ENCODE measurements around the gene TNFSF10. TPM values are rescaled to one million over a fixed set of nuclear protein-coding genes. Genes with fewer than 3 reads are reported as not detected.

TNFSF10 gene
- total RNA-seq, 2 donors from 2014 or later = 30.3 to 44.0 TPM

DNA sequence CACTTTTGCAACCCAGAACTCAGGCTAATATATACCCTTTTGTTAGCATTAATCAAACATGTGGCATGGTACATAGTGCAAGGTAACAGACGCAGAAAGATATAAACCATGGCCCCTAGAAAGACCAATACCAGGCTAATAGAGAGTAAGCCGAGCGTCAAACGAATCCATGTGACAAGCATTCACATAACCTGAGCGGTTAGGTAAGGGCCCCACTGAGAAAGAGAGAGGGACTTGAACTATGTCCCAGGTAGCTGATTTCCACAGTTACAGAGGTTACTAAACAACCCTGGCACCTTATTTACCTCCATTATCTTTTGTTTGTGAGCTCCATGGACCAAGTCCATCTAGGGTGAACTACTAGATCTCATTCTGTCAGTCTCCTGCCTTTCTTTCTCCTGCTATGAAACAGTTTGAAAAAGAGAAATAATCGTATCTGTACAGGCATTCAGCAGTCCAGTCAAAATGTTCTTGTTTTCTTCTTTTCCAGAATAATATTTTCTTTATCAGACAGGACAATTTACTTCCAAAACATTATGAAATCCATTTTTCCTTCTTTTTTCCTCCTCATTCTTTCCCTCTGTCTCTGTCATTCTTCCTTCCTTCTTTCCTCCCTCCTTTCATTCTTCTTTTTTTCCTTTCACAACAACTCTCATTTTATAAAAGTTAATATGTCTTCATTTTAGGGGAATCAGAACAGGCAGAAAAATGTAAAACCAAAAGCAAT, 30.5 kb upstream of the TNFSF10 start:
- no peak overlapping the region for H3K27ac Mint-ChIP-seq
- H3K4me1 Mint-ChIP-seq (ENCODE audit: low read depth) = peaks cover 52% of the 10 kb centered on the region
- DNase-seq (no peak), ATAC-seq (replicated peaks in 1 of 2) (no peak)
- H3K4me3 Mint-ChIP-seq = no peak overlapping the region
- peaks cover 0 to 1% of the 10 kb centered on the region in 2 donors for H3K36me3 Mint-ChIP-seq (ENCODE audit: insufficient read depth in 2 of 2)
- no peaks in the 10 kb centered on the region for H3K27me3 Mint-ChIP-seq (ENCODE audit: low read depth)
- H3K9me3 Mint-ChIP-seq = no peaks in the 10 kb centered on the region

- H3K36me3 Mint-ChIP-seq (ENCODE audit: insufficient read depth in 2 of 2) = peaks cover 0 to 2% of the 10 kb centered on the region in 2 donors
These were observed 29.4 kb upstream of the TNFSF10 start for GRCh38 chr3:172552607-172553006.

DNA sequence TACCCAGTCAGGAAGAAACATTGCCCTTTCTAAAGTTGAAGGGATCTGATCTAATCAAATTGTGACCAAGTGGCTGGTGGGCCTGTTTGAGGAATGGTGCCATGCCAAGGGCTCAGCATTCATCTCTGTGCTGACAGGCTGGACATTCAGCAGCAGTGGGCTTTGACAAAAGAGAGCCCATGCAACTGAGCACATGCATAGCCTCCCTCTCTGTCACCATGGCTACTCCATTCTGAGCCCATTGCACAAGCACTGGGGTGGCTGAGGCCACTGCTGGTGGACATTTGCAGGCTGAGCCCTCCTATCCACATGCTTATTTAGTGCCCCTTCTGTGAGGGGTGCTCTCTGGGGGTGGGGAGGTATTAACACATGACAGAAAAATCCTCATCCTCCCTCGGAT, 28.6 kb upstream of the TNFSF10 start:
- peaks cover 0 to 2% of the 10 kb centered on the region in 2 donors for H3K36me3 Mint-ChIP-seq (ENCODE audit: insufficient read depth in 2 of 2)
- DNase-seq (no peak), ATAC-seq (replicated peaks in 1 of 2) (no peak)
- no peak overlapping the region for H3K27ac Mint-ChIP-seq
- H3K4me1 Mint-ChIP-seq (ENCODE audit: low read depth) = peaks cover 38% of the 10 kb centered on the region
- H3K9me3 Mint-ChIP-seq = no peaks in the 10 kb centered on the region
- no peak overlapping the region for H3K4me3 Mint-ChIP-seq
- no peaks in the 10 kb centered on the region for H3K27me3 Mint-ChIP-seq (ENCODE audit: low read depth)

More at GRCh38 chr3:172552607-172553006, 29.4 kb upstream of the TNFSF10 start:
- Mint-ChIP-seq H3K27ac (no peak overlapping the region), H3K9me3 (no peaks in the 10 kb centered on the region), H3K27me3 (ENCODE audit: low read depth) (no peaks in the 10 kb centered on the region), H3K4me1 (ENCODE audit: low read depth) (peaks cover 45% of the 10 kb centered on the region), H3K4me3 (no peak overlapping the region)
- DNase-seq = no peak
- no peak for ATAC-seq (replicated peaks in 1 of 2)

DNA sequence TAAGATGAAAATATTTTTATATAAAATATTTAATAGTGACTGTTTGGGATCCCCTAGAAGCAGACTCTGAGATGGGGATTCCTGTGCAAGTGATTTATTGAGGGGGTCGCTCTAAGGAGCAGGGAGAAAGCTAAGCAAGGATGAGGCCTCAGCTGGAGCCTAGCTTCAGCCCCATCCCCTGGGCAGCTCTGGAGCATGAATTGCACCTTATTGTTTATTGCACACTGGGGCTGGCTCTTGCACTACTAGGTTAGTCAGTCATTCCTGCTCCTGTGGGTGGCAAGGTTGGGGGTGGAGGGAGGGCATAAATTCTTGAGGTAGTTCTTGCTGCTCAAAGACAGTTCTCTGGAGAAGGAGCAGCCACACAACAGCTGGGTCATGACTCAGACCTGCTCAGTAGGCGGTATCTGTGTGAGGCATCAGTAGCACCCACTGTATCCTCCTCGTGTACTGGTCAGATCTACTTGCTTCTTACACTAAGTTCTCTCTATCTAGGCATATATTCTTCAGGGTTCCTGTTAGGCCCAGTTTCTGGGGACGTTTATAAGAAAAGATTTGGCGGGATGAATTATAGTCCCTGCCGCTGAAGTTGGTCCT, 27.2 kb upstream of the TNFSF10 start:
- peak; percentile 76 to 86 for DNase-seq
- no peak overlapping the region for H3K27ac Mint-ChIP-seq
- no peaks in the 10 kb centered on the region for H3K27me3 Mint-ChIP-seq (ENCODE audit: low read depth)
- peaks cover 48% of the 10 kb centered on the region for H3K4me1 Mint-ChIP-seq (ENCODE audit: low read depth)
- H3K36me3 Mint-ChIP-seq (ENCODE audit: insufficient read depth in 2 of 2) = peaks cover 0 to 2% of the 10 kb centered on the region in 2 donors
- H3K9me3 Mint-ChIP-seq = no peaks in the 10 kb centered on the region
- H3K4me3 Mint-ChIP-seq = peak overlapping the region; percentile 52 to 66
- ATAC-seq (replicated peaks in 1 of 2) = peak; percentile 100

DNA sequence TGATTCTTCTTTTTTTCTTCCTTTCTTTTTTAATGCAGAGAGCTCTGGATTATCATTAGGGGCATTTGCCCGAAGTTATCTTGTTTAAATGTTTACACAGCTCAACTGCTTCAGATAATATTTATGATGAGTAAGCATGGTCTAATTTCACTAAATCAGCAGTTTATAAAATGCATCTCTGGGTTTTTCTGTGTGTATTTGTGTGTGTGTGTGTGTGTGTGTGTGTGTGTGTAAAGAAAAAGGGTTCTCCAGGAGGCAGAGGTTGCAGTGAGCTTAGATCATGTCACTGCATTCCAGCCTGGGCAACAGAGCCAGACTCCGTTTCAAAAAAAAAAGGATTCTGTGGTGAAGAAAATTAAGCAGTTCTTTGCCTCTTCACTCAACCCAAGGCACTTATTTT, 25.9 kb upstream of the TNFSF10 start:
- H3K27me3 Mint-ChIP-seq (ENCODE audit: low read depth) = no peaks in the 10 kb centered on the region
- peaks cover 0 to 2% of the 10 kb centered on the region in 2 donors for H3K36me3 Mint-ChIP-seq (ENCODE audit: insufficient read depth in 2 of 2)
- no peaks in the 10 kb centered on the region for H3K9me3 Mint-ChIP-seq
- DNase-seq (no peak), ATAC-seq (replicated peaks in 1 of 2) (no peak)
- H3K27ac Mint-ChIP-seq = no peak overlapping the region
- H3K4me3 Mint-ChIP-seq = no peak overlapping the region
- H3K4me1 Mint-ChIP-seq (ENCODE audit: low read depth) = peaks cover 51% of the 10 kb centered on the region

GRCh38 chr3:172546628-172547214, 23.5 kb upstream of the TNFSF10 start:
- H3K4me3 Mint-ChIP-seq = peak overlapping the region in 1 of 2 donors; percentile 25
- no peak for ATAC-seq (replicated peaks in 1 of 2)

GRCh38 chr3:172546105-172546504, 22.9 kb upstream of the TNFSF10 start:
- Mint-ChIP-seq H3K9me3 (no peaks in the 10 kb centered on the region), H3K4me1 (ENCODE audit: low read depth) (peaks cover 42% of the 10 kb centered on the region), H3K4me3 (no peak overlapping the region), H3K27ac (no peak overlapping the region), H3K27me3 (ENCODE audit: low read depth) (no peaks in the 10 kb centered on the region), H3K36me3 (ENCODE audit: insufficient read depth in 2 of 2) (peaks cover 0 to 2% of the 10 kb centered on the region in 2 donors)
- DNase-seq (no peak), ATAC-seq (replicated peaks in 1 of 2) (no peak)

More at GRCh38 chr3:172546628-172547214, 23.5 kb upstream of the TNFSF10 start:
- DNase-seq = no peak
- H3K27me3 Mint-ChIP-seq (ENCODE audit: low read depth) = no peaks in the 10 kb centered on the region
- H3K36me3 Mint-ChIP-seq (ENCODE audit: insufficient read depth in 2 of 2) = peaks cover 0 to 2% of the 10 kb centered on the region in 2 donors
- peak overlapping the region; percentile 70 for H3K27ac Mint-ChIP-seq
- H3K4me1 Mint-ChIP-seq (ENCODE audit: low read depth) = peaks cover 47% of the 10 kb centered on the region
- no peaks in the 10 kb centered on the region for H3K9me3 Mint-ChIP-seq

DNA sequence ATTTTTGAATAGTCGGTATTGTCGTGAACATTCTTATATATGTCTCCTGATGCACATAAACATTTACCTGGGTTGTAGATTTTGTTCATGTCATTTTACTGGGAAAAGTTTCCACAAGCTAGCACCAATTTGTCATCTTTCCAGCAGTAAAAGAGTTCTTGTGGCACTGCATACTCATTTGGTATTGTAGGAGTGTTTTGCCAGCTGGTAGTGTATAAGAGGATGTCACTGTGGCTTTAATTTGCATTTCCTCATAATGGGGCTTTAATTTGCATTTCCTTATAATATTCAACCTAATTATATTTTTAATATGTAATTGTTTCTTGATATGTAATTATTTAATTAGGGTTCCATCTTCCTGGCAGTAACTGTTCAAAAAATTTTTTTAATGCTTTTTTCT, 21.2 kb upstream of the TNFSF10 start:
- DNase-seq (no peak), ATAC-seq (replicated peaks in 1 of 2) (no peak)
- H3K27ac Mint-ChIP-seq = no peak overlapping the region
- H3K36me3 Mint-ChIP-seq (ENCODE audit: insufficient read depth in 2 of 2) = peaks cover 0 to 2% of the 10 kb centered on the region in 2 donors
- H3K4me1 Mint-ChIP-seq (ENCODE audit: low read depth) = peaks cover 32% of the 10 kb centered on the region
- H3K9me3 Mint-ChIP-seq = no peaks in the 10 kb centered on the region
- no peak overlapping the region for H3K4me3 Mint-ChIP-seq
- no peaks in the 10 kb centered on the region for H3K27me3 Mint-ChIP-seq (ENCODE audit: low read depth)

GRCh38 chr3:172543884-172544283, 20.7 kb upstream of the TNFSF10 start:
- H3K4me3 Mint-ChIP-seq = no peak overlapping the region
- peaks cover 0 to 6% of the 10 kb centered on the region in 2 donors for H3K36me3 Mint-ChIP-seq (ENCODE audit: insufficient read depth in 2 of 2)
- no peaks in the 10 kb centered on the region for H3K27me3 Mint-ChIP-seq (ENCODE audit: low read depth)
- no peak overlapping the region for H3K27ac Mint-ChIP-seq
- H3K4me1 Mint-ChIP-seq (ENCODE audit: low read depth) = peaks cover 35% of the 10 kb centered on the region
- no peak for ATAC-seq (replicated peaks in 1 of 2)
- DNase-seq = no peak
- no peaks in the 10 kb centered on the region for H3K9me3 Mint-ChIP-seq

DNA sequence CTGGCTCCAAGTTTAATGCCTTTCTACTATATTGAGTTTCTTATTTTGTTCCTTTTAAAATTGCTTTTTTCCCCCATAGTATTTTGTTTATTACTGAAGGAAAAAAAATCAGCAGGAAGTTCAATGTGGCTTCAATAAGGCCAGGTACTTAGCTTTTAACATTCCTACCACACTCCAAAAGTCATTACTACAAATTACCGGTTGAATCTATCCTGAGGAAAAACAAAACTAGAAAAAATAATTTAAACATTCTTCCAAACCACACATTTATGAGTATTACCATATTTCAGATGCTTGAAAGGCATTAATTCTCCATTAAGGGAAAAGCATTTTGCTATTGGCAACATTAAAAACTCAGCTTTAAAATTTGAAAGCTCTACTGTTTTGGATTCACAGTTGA, 20.2 kb upstream of the TNFSF10 start:
- Mint-ChIP-seq H3K36me3 (ENCODE audit: insufficient read depth in 2 of 2) (peaks cover 0 to 6% of the 10 kb centered on the region in 2 donors), H3K4me1 (ENCODE audit: low read depth) (peaks cover 36% of the 10 kb centered on the region), H3K27me3 (ENCODE audit: low read depth) (no peaks in the 10 kb centered on the region), H3K27ac (no peak overlapping the region), H3K4me3 (no peak overlapping the region), H3K9me3 (no peaks in the 10 kb centered on the region)
- DNase-seq (no peak), ATAC-seq (replicated peaks in 1 of 2) (no peak)

- DNase-seq (no peak), ATAC-seq (replicated peaks in 1 of 2) (no peak)
- peaks cover 40% of the 10 kb centered on the region for H3K4me1 Mint-ChIP-seq (ENCODE audit: low read depth)
- peaks cover 0 to 6% of the 10 kb centered on the region in 2 donors for H3K36me3 Mint-ChIP-seq (ENCODE audit: insufficient read depth in 2 of 2)
- no peak overlapping the region for H3K27ac Mint-ChIP-seq
- H3K4me3 Mint-ChIP-seq = no peak overlapping the region
- no peaks in the 10 kb centered on the region for H3K9me3 Mint-ChIP-seq
- H3K27me3 Mint-ChIP-seq (ENCODE audit: low read depth) = no peaks in the 10 kb centered on the region
These were observed 19.8 kb upstream of the TNFSF10 start for GRCh38 chr3:172542999-172543398.

DNA sequence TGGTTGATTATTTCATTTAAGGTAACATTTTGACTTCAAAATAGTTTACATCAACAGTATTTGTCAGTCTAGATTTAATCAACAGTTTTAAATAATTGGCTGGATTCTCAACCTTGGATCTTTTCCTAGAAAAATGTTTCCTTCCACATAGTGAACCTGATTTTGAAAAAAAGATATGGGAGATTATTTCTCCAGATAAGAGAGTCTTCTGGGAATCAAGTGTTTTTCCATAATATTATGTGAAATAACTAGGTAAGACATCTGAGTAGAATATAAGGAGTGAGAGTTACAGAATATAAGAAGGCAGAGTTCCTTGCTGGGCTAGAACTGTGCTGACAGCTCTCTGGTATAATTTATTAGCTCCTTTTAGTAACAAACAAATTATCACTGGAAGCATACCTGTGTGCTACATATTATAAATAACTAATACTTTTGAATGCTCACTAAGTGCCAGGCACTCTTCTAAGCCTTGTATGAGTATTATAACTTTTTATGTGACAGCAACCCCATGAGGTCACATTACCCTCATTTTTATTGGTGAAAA, 18.8 kb upstream of the TNFSF10 start:
- Mint-ChIP-seq H3K4me3 (no peak overlapping the region), H3K27me3 (ENCODE audit: low read depth) (no peaks in the 10 kb centered on the region), H3K27ac (no peak overlapping the region), H3K36me3 (ENCODE audit: insufficient read depth in 2 of 2) (peaks cover 0 to 6% of the 10 kb centered on the region in 2 donors), H3K9me3 (no peaks in the 10 kb centered on the region), H3K4me1 (ENCODE audit: low read depth) (peaks cover 50% of the 10 kb centered on the region)
- no peak for ATAC-seq (replicated peaks in 1 of 2)
- DNase-seq = no peak

DNA sequence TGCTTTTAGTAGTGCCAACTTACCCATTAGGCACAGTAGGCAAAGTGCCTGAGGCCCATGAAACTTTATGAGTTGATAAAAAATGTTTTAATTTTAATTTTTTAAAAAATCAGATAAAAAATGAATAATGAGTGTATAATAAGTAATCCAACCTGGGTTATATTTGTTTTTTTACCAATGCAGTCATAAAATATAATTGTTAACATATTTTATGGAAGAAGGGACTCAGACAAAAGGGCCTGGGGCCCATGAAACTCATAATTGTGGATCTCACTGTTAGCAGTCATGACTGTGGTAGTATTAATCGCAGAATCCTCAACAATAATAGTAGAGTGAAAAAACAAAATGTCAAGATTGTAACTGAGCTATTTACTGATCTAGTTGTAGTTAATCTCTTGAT, 16.8 kb upstream of the TNFSF10 start:
- Mint-ChIP-seq H3K36me3 (ENCODE audit: insufficient read depth in 2 of 2) (peaks cover 0 to 11% of the 10 kb centered on the region in 2 donors), H3K9me3 (no peaks in the 10 kb centered on the region), H3K27ac (no peak overlapping the region), H3K4me1 (ENCODE audit: low read depth) (peaks cover 50% of the 10 kb centered on the region), H3K4me3 (no peak overlapping the region), H3K27me3 (ENCODE audit: low read depth) (no peaks in the 10 kb centered on the region)
- DNase-seq (no peak), ATAC-seq (replicated peaks in 1 of 2) (no peak)
